GM19455 (cell line): Measurements from ENCODE around the gene CLASP1.
"Not testable (repeated sequence)": the region's sequence is repeated elsewhere in the genome, so short reads cannot be mapped to it uniquely, and the experiment has no call there.

Experiments used
- ATAC-seq: cut with Tn5 transposase; IDR thresholded peaks from one replicate; pipeline ENCODE4 v1.9.1; 2021; ENCODE audit not compliant: unreplicated experiment

The CLASP1 gene

GRCh38 chr2:121584741-121585140, 64.5 kb downstream of the CLASP1 start:
- no peak for ATAC-seq

DNA sequence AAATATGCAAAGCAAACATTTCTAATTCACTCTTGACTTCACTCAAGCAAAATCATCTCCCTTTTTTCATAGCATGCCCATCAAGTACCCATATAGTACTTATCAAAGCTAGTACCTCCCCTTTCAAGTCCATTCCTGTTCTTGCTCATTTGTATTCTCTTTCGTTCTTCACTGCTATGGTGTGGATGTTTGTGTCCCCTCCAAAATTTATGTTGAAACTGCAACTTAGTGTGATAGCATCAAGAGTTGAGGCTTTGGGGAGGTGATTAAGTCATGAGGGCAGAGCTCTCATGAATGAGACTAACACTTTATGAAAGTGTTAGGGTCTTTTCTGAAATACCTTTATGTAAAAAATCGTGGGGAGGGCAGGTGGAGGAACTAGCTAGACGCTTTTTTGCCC, 65.7 kb downstream of the CLASP1 start:
- no peak for ATAC-seq

DNA sequence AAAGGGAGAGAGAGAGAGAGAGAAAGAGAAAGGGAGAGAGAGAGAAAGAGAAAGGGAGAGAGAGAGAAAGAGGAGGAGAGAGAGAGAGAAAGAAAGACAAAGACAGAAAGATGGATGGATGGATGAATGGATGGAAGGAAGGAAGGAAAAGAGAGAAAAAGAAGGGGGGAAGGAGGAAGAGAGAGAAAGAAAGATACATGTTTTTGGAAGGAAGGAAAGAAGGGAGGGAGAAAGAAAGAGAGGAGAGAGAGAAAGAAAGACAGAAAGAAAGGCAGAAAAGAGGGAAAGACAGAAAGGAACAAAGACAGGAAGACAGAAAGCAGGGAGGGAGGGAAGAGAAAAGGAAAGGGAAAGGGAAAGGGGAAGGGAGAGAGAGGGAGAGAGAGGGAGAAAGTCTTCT, 67.0 kb downstream of the CLASP1 start:
- no peak for ATAC-seq

GRCh38 chr2:121579309-121579708, 70.0 kb downstream of the CLASP1 start:
- no peak for ATAC-seq

- no peak for ATAC-seq
These were observed 71.9 kb downstream of the CLASP1 start for GRCh38 chr2:121577381-121577780.

DNA sequence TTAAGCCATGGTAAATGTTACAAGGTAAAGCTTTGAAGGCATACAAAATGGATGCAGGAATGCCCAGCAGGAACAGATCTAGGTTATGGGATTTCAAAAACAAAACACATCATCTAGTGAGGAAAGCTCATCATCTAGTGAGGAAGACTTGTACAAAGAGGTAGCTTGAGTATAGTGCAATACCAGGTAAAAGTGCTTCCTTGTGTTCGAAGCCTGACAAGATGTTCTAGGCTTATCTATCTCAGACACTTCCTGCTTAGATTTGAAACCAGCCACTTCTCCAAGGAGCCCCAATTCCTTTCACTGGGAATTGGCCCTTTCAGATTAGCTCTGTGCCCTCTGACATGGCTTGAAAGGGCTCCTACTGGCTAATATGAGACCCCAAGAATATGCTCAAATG, 73.0 kb downstream of the CLASP1 start:
- no peak for ATAC-seq

GRCh38 chr2:121575800-121576199, 73.5 kb downstream of the CLASP1 start:
- ATAC-seq = no peak

DNA sequence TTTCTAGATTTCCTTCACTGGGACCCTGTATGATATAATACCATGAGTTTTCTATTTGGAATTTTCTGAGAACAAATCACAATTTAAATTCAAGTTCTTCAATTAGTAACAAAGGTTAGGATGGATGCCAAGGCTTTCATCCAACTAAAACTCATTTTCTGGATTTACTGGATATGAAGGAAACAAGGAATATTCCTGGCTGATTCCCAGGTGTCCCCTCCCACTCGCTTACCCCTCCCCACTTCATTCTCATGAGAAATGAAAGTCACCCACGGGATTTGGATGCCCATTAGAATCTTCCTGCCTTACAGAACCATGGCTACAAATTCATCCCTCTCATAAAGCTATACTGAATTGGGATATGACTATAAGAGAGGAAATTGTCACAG, 78.6 kb downstream of the CLASP1 start:
- no peak for ATAC-seq

- no peak for ATAC-seq
These were observed 79.1 kb downstream of the CLASP1 start for GRCh38 chr2:121570036-121570666.

- ATAC-seq = no peak
These were observed 81.3 kb downstream of the CLASP1 start for GRCh38 chr2:121567957-121568409.

DNA sequence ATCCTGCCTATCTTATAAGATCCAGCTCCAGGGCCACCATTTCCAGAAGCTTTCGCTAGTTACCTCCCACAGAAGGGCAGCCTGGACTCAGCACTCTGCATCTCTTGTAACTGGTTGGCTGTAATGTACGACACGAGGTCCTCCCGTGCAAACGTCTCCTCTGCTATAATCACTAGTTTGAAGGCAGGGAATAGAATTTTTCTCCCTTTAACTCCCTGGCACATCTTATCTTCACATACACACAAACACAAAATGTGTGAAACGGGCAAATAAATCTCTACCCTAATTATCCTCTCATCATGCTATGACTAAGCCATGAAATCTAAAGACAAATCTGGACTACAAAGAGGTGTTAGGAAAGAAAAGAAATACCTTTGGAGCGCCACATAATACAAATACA, 81.8 kb downstream of the CLASP1 start:
- ATAC-seq = no peak

DNA sequence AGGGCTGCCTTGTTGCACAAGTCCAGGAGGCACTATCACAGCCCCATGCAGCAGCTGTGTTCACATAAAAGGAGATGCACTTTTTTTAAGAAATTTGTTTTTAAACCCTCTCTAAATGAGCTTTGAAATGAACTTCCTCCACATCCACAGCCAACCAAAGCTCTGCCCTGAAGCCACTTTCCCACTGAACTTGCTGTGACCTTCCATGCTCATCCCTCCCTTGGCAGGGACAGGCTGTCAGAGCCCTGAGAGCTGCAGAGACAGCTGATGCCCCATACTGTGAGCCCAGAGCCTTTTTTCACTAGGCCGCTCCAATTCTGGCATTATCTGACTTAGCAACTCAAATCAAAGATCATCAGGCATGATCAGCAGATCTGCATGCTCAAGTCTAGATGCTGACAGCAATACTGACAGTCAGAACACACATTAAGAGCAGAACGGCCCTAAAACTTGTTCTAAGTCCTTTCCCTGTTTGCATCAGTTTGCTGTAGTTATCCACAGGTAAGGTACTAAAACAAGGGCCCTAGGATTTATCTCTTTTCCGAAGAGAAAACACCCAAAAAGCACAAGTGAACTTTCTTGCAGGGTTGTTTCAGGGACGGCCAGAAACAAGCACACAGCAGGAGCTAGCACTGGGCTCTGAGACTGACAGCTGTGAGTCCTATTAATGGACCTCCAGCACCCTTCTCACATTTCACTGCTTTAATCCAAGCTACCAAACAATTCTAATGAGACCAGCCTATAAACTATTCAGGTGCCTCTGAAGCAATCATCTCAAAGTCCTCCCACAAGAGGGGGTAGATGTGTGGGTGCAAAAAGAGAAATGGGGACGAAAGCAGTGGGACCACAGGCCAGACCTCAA, 83.6 kb downstream of the CLASP1 start:
- no peak for ATAC-seq

- no peak for ATAC-seq
These were observed 84.4 kb downstream of the CLASP1 start for GRCh38 chr2:121564905-121565304.

GRCh38 chr2:121563754-121564153, 85.5 kb downstream of the CLASP1 start:
- not testable (repeated sequence) for ATAC-seq

- ATAC-seq = no peak
These were observed 86.7 kb downstream of the CLASP1 start for GRCh38 chr2:121562269-121563176.

DNA sequence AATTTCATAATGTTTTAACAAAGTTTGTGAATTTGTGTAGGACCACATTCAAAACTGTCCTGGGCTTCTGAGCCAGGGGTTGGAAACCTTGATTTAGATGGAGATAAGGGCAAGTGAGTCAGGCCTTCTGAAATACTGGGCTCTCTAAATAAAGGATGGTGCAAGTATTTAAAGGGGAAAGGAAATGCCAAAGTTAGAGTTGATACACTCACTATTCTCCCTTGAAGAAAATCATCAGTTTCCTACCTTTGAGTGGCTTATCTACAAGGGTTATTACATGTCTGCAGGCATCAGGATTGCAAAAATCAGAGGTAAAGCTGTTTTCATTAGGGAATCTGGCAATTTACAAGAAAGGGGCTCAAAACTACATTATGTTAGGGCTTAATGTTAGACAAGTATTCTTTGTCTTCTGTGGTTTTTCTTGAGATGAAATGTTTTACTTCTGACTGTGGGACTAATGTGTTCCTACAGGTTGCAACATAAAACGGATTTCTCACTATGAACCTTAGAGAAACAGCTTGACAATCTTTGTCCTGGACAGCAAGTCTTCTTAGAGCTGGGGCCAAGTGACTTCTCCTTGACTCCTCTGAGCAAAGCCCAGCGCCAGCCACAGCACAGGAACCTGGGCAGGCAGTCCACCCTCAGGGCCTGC, 87.5 kb downstream of the CLASP1 start:
- ATAC-seq = no peak

DNA sequence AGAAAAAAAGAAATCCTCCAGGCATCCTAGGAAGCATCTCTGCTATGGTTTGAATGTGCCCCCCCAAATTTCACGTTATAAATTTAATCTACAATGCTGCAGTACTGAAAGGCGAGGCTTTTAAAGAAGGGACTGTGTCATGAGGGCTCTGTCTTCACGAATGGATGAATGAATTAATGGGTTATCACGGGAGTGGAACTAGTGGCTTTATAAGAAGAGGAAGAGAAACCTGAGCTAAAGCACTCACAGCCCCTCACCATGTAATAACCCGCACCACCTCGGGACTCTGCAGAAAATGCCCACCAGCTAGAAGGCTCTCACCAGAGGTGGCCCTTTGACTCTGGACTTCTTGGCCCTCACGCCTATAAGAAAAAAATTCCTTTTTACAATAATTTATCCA, 90.9 kb downstream of the CLASP1 start:
- no peak for ATAC-seq

- ATAC-seq = no peak
These were observed 94.3 kb downstream of the CLASP1 start for GRCh38 chr2:121555008-121555407.

DNA sequence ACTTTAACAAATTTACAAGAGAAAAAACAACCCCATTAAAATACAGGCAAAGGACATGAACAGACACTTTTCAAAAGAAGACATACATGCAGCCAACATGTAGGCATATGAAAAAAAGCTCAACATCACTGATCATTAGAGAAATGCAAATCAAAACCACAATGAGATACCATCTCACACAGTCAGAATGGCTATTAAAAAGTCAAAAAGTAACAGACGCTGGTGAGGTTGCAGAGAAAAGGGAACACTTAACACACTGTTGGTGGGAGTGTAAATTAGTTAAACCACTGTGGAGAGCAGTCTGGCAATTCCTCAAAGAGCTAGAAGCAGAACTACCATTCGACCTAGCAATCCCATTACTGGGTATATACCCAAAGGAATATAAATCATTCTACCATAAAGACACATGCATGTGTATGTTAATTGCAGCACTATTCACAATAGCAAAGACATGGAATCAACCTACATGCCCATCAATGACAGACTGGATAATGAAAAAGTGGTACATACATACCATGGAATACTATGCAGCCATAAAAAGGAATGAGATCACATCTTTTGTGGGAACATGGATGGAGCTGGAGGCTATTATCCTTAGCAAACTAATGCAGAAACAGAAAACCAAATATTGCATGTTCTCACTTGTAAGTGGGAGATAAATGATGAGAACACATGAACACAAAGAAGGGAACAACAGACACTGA, 96.6 kb downstream of the CLASP1 start:
- not testable (repeated sequence) for ATAC-seq

DNA sequence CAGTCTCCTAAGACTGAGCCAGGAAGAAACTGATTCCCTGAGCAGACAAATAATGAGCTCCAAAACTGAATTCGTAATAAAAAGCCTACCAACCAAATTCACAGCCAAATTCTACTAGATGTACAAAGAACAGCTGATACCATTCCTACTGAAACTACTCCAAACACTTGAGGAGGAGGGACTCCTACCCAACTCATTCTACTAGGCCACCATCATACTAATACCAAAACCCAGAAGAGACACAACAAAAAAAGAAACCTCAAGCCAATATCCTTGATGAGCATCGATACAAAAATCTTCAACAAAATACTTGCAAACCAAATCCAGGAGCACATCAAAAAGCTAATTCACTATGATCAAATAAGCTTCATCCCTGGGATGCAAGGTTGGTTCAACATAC, 98.6 kb downstream of the CLASP1 start:
- ATAC-seq = no peak
